HEK293 (cell line): Measurements from ENCODE around the gene SFT2D1.

Experiments used
- CTCF ChIA-PET: fragments of 350-600 bp; formaldehyde crosslinking; extraction: SDS; loops from one replicate; lab custom pipeline; 2021; ENCODE audit warnings: antibody characterized with exemption; lab: Yijun Ruan, JAX
- POLR2A ChIA-PET: fragments of 300-600 bp; formaldehyde crosslinking; extraction: SDS; loops from one replicate; lab custom pipeline; 2020; ENCODE audit warnings: antibody characterized with exemption, inconsistent platforms; lab: Yijun Ruan, JAX
- H3K27ac ChIP-seq: fragments of 200-500 bp; sonication (Bioruptor generic); 2 replicates; pipeline ENCODE4 v1.5.1; 2014; ENCODE audit warnings: low read depth, low read length, control low read depth, inconsistent platforms; ENCODE audit errors: extremely low read depth
- H3K36me3 ChIP-seq, 2 experiments: fragments of 200-500 bp in 1 of 2; sonication (Bioruptor generic) in 1 of 2; 1 replicate in 1 of 2; 2 replicates in 1 of 2; pipeline ENCODE4 v1.5.1; 2014 to 2017; ENCODE audit warnings: inconsistent platforms in 2 of 2, low read length in 2 of 2; ENCODE audit not compliant: control insufficient read depth in 2 of 2, insufficient read depth in 1 of 2
- H3K4me1 ChIP-seq: fragments of 200-500 bp; sonication (Bioruptor generic); 2 replicates; pipeline ENCODE4 v1.5.1; 2014; ENCODE audit warnings: mild to moderate bottlenecking, low read length, inconsistent platforms; ENCODE audit not compliant: control insufficient read depth, insufficient read depth
- H3K4me3 ChIP-seq: 2 replicates; pipeline ENCODE4 v1.5.1; 2011; ENCODE audit warnings: low read depth, mild to moderate bottlenecking, control low read depth, low read length, moderate library complexity
- H3K9me3 ChIP-seq: fragments of 200-500 bp; sonication (Bioruptor generic); 2 replicates; pipeline ENCODE4 v1.5.1; 2014; ENCODE audit warnings: low read depth, low read length, inconsistent platforms; ENCODE audit not compliant: control insufficient read depth, insufficient read depth
- ATF2 ChIP-seq: fragments of 450-650 bp; formaldehyde crosslinking; IDR thresholded peaks from 2 replicates; pipeline ENCODE4 v1.5.1; 2016; ENCODE audit warnings: missing biosample characterization, missing genetic modification characterization, low read depth
- GLI2 ChIP-seq: fragments of 450-650 bp; formaldehyde crosslinking; IDR thresholded peaks from 2 replicates; pipeline ENCODE4; 2017; ENCODE audit warnings: missing biosample characterization, missing genetic modification characterization, low read depth, borderline replicate concordance
- MZF1 ChIP-seq: fragments of 450-650 bp; formaldehyde crosslinking; IDR thresholded peaks from 2 replicates; pipeline ENCODE4 v1.5.1; 2017; ENCODE audit warnings: missing biosample characterization, missing genetic modification characterization, borderline replicate concordance
- SETDB1 ChIP-seq: IDR thresholded peaks from one replicate; pipeline ENCODE4 v1.6.1; 2017; ENCODE audit warnings: mild to moderate bottlenecking, low read length, moderate library complexity, mixed read lengths; ENCODE audit not compliant: insufficient read length
- SP2 ChIP-seq: fragments of 450-650 bp; formaldehyde crosslinking; IDR thresholded peaks from 2 replicates; pipeline ENCODE4 v1.5.1; 2016; ENCODE audit warnings: missing biosample characterization, missing genetic modification characterization
- ZBTB1 ChIP-seq: fragments of 450-650 bp; formaldehyde crosslinking; IDR thresholded peaks from 2 replicates; pipeline ENCODE4 v1.5.1; 2016; ENCODE audit warnings: missing biosample characterization, missing genetic modification characterization
- ZBTB11 ChIP-seq: fragments of 450-650 bp; formaldehyde crosslinking; conservative IDR thresholded peaks from 2 replicates; pipeline ENCODE4 v1.5.1; 2016; ENCODE audit warnings: low read depth, missing biosample characterization, missing genetic modification characterization
- ZNF16 ChIP-seq: fragments of 450-650 bp; formaldehyde crosslinking; IDR thresholded peaks from 2 replicates; pipeline ENCODE4 v1.5.1; 2016; ENCODE audit warnings: low read depth, missing biosample characterization, missing genetic modification characterization
- ZNF175 ChIP-seq: fragments of 450-650 bp; formaldehyde crosslinking; IDR thresholded peaks from 2 replicates; pipeline ENCODE4 v1.5.1; 2016; ENCODE audit warnings: missing biosample characterization, missing genetic modification characterization
- ZNF202 ChIP-seq: fragments of 450-650 bp; formaldehyde crosslinking; IDR thresholded peaks from 2 replicates; pipeline ENCODE4 v1.5.1; 2016; ENCODE audit warnings: missing biosample characterization, missing genetic modification characterization, borderline replicate concordance
- ZNF26 ChIP-seq: fragments of 450-650 bp; formaldehyde crosslinking; IDR thresholded peaks from 2 replicates; pipeline ENCODE4 v1.5.1; 2016; ENCODE audit warnings: missing biosample characterization, missing genetic modification characterization
- ZNF324 ChIP-seq: fragments of 450-650 bp; formaldehyde crosslinking; IDR thresholded peaks from 2 replicates; pipeline ENCODE4 v1.5.1; 2016; ENCODE audit warnings: missing biosample characterization, missing genetic modification characterization
- ZNF433 ChIP-seq: fragments of 450-650 bp; formaldehyde crosslinking; IDR thresholded peaks from 2 replicates; pipeline ENCODE4 v1.5.1; 2016; ENCODE audit warnings: missing biosample characterization, missing genetic modification characterization, low read depth
- ZNF514 ChIP-seq: fragments of 450-650 bp; formaldehyde crosslinking; IDR thresholded peaks from 2 replicates; pipeline ENCODE4 v1.5.1; 2016; ENCODE audit warnings: missing biosample characterization, missing genetic modification characterization
- ZNF843 ChIP-seq: fragments of 450-650 bp; formaldehyde crosslinking; IDR thresholded peaks from 2 replicates; pipeline ENCODE4 v1.5.1; 2016; ENCODE audit warnings: missing biosample characterization, missing genetic modification characterization
- TF ChIP-seq, protein P1 (sequence below): fragments of 450-650 bp; formaldehyde crosslinking; IDR thresholded peaks from 2 replicates; pipeline ENCODE4 v1.5.1; 2017; ENCODE audit warnings: missing biosample characterization, missing genetic modification characterization
- TF ChIP-seq, protein P2 (sequence below): fragments of 450-650 bp; formaldehyde crosslinking; IDR thresholded peaks from 2 replicates; pipeline ENCODE4 v1.5.1; 2017; ENCODE audit warnings: missing biosample characterization, missing genetic modification characterization

SFT2D1 gene

DNA sequence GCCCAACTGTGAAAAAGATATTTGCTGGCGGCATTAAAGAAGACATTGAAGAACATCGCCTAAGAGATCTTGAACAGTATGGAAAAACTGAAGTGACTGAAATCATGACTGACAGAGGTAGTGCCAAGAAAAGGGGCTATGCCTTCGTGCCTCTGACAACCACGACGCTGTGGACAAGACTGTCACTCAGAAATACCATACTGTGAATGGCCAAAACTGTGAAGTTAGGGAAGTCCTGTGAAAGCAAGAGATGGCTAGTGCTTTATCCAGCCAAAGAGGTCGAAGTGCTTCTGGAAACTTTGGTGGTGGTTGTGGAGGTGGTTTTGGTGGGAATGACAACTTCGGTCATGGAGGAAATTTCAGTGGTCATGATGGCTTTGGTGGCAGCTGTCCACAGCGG, 7.5 kb downstream of the SFT2D1 start:
- POLR2A ChIA-PET = interaction anchor here (1.0 kb wide), 1 partner anchor 8 kb away, joined by 4 read pairs; no protein-coding TSS in a partner anchor
- Histone ChIP-seq H3K27ac (no peak overlapping the region), H3K4me3 (no peak overlapping the region), H3K9me3 (no peaks in the 10 kb centered on the region), H3K4me1 (peaks cover 9% of the 10 kb centered on the region; the same call in 1 of the 2 replicates)
- no peak for TF ChIP-seq ZNF324 (tag by site-specific recombination)
- TF ChIP-seq ZNF26 = no peak
- no peak for TF ChIP-seq ZNF843 (tag by site-specific recombination)
- no peak for TF ChIP-seq ZNF514
- TF ChIP-seq SETDB1 = no peak
- no peak for TF ChIP-seq GLI2 (tag by site-specific recombination)
- TF ChIP-seq ATF2 = no peak
- no peak for TF ChIP-seq ZBTB1 (tag by site-specific recombination)
- no peak for TF ChIP-seq ZNF175
- no peak for TF ChIP-seq ZNF202 (tag by site-specific recombination)
- no peak for TF ChIP-seq SP2
- TF ChIP-seq, protein P1, sequence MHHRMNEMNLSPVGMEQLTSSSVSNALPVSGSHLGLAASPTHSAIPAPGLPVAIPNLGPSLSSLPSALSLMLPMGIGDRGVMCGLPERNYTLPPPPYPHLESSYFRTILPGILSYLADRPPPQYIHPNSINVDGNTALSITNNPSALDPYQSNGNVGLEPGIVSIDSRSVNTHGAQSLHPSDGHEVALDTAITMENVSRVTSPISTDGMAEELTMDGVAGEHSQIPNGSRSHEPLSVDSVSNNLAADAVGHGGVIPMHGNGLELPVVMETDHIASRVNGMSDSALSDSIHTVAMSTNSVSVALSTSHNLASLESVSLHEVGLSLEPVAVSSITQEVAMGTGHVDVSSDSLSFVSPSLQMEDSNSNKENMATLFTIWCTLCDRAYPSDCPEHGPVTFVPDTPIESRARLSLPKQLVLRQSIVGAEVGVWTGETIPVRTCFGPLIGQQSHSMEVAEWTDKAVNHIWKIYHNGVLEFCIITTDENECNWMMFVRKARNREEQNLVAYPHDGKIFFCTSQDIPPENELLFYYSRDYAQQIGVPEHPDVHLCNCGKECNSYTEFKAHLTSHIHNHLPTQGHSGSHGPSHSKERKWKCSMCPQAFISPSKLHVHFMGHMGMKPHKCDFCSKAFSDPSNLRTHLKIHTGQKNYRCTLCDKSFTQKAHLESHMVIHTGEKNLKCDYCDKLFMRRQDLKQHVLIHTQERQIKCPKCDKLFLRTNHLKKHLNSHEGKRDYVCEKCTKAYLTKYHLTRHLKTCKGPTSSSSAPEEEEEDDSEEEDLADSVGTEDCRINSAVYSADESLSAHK (tag by site-specific recombination) = no peak
- TF ChIP-seq ZNF433 = no peak
- TF ChIP-seq ZNF16 (tag by site-specific recombination) = no peak
- TF ChIP-seq MZF1 (tag by site-specific recombination) = no peak
- no peak for TF ChIP-seq ZBTB11 (tag by site-specific recombination)
- TF ChIP-seq, protein P2, sequence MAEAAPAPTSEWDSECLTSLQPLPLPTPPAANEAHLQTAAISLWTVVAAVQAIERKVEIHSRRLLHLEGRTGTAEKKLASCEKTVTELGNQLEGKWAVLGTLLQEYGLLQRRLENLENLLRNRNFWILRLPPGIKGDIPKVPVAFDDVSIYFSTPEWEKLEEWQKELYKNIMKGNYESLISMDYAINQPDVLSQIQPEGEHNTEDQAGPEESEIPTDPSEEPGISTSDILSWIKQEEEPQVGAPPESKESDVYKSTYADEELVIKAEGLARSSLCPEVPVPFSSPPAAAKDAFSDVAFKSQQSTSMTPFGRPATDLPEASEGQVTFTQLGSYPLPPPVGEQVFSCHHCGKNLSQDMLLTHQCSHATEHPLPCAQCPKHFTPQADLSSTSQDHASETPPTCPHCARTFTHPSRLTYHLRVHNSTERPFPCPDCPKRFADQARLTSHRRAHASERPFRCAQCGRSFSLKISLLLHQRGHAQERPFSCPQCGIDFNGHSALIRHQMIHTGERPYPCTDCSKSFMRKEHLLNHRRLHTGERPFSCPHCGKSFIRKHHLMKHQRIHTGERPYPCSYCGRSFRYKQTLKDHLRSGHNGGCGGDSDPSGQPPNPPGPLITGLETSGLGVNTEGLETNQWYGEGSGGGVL (tag by site-specific recombination) = no peak
- TF ChIP-seq, all 188 proteins: peak for 0
- H3K36me3 ChIP-seq = peaks cover 5 to 62% of the 10 kb centered on the region in 2 experiments; a peak in 2 of 3 replicates
- CTCF ChIA-PET = no interaction called here
